Stimulated activated naive CD8-positive, alpha-beta T cell treated with anti-CD3 and anti-CD28 coated beads, Interleukin-15, amount 100 ng/mL, for 72 hours (primary cell): ENCODE measurements around the gene ZNF451.

Experiments used
- ATAC-seq: fragments of 150-1000 bp; cut with Tn5 transposase; 2 replicates; pipeline ENCODE4 v1.10.0; 2021; ENCODE audit warnings: mild to moderate bottlenecking, moderate library complexity
- DNase-seq, 2 donors: peaks; one replicate each; pipeline ENCODE4 v3.0.0; 2021 to 2022
- H3K27ac Mint-ChIP-seq, 2 donors: one replicate each; pipeline ENCODE4 v1.8.0; 2022; ENCODE audit warnings: mild to moderate bottlenecking in 2 of 2, mixed read lengths in 2 of 2, moderate library complexity in 2 of 2
- H3K27me3 Mint-ChIP-seq: one replicate; pipeline ENCODE4 v1.8.0; 2022; ENCODE audit warnings: mixed read lengths
- H3K4me1 Mint-ChIP-seq: one replicate; pipeline ENCODE4 v1.8.0; 2022; ENCODE audit warnings: mild to moderate bottlenecking, mixed read lengths
- H3K4me3 Mint-ChIP-seq, 2 donors: one replicate each; pipeline ENCODE4 v1.8.0; 2022; ENCODE audit warnings: mild to moderate bottlenecking in 2 of 2, mixed read lengths in 2 of 2, moderate library complexity in 1 of 2
- H3K9me3 Mint-ChIP-seq, 2 donors: one replicate each; pipeline ENCODE4 v1.8.0; 2022; ENCODE audit warnings: mixed read lengths in 2 of 2

ZNF451 gene

GRCh38 chr6:57198926-57199636 lies 109.1 kb downstream of the ZNF451 start:
- Mint-ChIP-seq H3K27me3 (no peaks in the 10 kb centered on the region), H3K27ac (peak overlapping the region in 1 of 2 donors; percentile 37), H3K4me3 (no peak overlapping the region), H3K4me1 (no peaks in the 10 kb centered on the region), H3K9me3 (no peaks in the 10 kb centered on the region)
- DNase-seq, result no peak
- ATAC-seq, result no peak

- H3K9me3 Mint-ChIP-seq, result no peaks in the 10 kb centered on the region
- no peaks in the 10 kb centered on the region for H3K27me3 Mint-ChIP-seq
- peaks cover 6% of the 10 kb centered on the region for H3K4me1 Mint-ChIP-seq
- H3K4me3 Mint-ChIP-seq, result no peak overlapping the region
- no peak overlapping the region for H3K27ac Mint-ChIP-seq
- no peak for DNase-seq
- ATAC-seq, result no peak
Observed at GRCh38 chr6:57201718-57202117, 111.7 kb downstream of the ZNF451 start.

- no peaks in the 10 kb centered on the region for H3K27me3 Mint-ChIP-seq
- no peak overlapping the region for H3K27ac Mint-ChIP-seq
- no peaks in the 10 kb centered on the region for H3K9me3 Mint-ChIP-seq
- H3K4me1 Mint-ChIP-seq, result peaks cover 14% of the 10 kb centered on the region
- ATAC-seq, result no peak
- DNase-seq, result no peak
- H3K4me3 Mint-ChIP-seq, result no peak overlapping the region
Observed at GRCh38 chr6:57205550-57206328, 115.8 kb downstream of the ZNF451 start.

GRCh38 chr6:57207141-57207540 lies 117.2 kb downstream of the ZNF451 start:
- peaks cover 14% of the 10 kb centered on the region for H3K4me1 Mint-ChIP-seq
- no peak overlapping the region for H3K4me3 Mint-ChIP-seq
- ATAC-seq (no peak), DNase-seq (no peak)
- no peaks in the 10 kb centered on the region for H3K9me3 Mint-ChIP-seq
- H3K27me3 Mint-ChIP-seq, result no peaks in the 10 kb centered on the region
- H3K27ac Mint-ChIP-seq, result no peak overlapping the region

- Mint-ChIP-seq H3K9me3 (no peaks in the 10 kb centered on the region), H3K27ac (no peak overlapping the region), H3K4me1 (peaks cover 14% of the 10 kb centered on the region), H3K4me3 (no peak overlapping the region), H3K27me3 (no peaks in the 10 kb centered on the region)
- ATAC-seq, result peak; percentile 66
- no peak for DNase-seq
Observed at GRCh38 chr6:57207872-57208271, 117.9 kb downstream of the ZNF451 start.

GRCh38 chr6:57209030-57209429 lies 119.0 kb downstream of the ZNF451 start:
- peaks cover 19% of the 10 kb centered on the region for H3K4me1 Mint-ChIP-seq
- no peak for ATAC-seq
- no peak for DNase-seq
- H3K9me3 Mint-ChIP-seq, result no peaks in the 10 kb centered on the region
- H3K4me3 Mint-ChIP-seq, result no peak overlapping the region
- H3K27me3 Mint-ChIP-seq, result no peaks in the 10 kb centered on the region
- H3K27ac Mint-ChIP-seq, result no peak overlapping the region

- Mint-ChIP-seq H3K4me3 (no peak overlapping the region), H3K4me1 (peaks cover 29% of the 10 kb centered on the region), H3K9me3 (peaks cover 0 to 5% of the 10 kb centered on the region in 2 donors), H3K27me3 (no peaks in the 10 kb centered on the region), H3K27ac (no peak overlapping the region)
- no peak for DNase-seq
- ATAC-seq, result no peak
Observed at GRCh38 chr6:57210060-57210459, 120.1 kb downstream of the ZNF451 start.

- no peak for DNase-seq
- Mint-ChIP-seq H3K27me3 (peaks cover 9% of the 10 kb centered on the region), H3K4me3 (no peak overlapping the region), H3K4me1 (peaks cover 45% of the 10 kb centered on the region), H3K27ac (no peak overlapping the region), H3K9me3 (peaks cover 0 to 5% of the 10 kb centered on the region in 2 donors)
- ATAC-seq, result no peak
Observed at GRCh38 chr6:57215260-57215659, 125.3 kb downstream of the ZNF451 start.

- Mint-ChIP-seq H3K27me3 (peaks cover 14% of the 10 kb centered on the region), H3K27ac (no peak overlapping the region), H3K4me1 (peaks cover 53% of the 10 kb centered on the region), H3K9me3 (peaks cover 0 to 5% of the 10 kb centered on the region in 2 donors), H3K4me3 (no peak overlapping the region)
- DNase-seq (no peak), ATAC-seq (no peak)
Observed at GRCh38 chr6:57216235-57217101, 126.5 kb downstream of the ZNF451 start.

- peaks cover 14% of the 10 kb centered on the region for H3K27me3 Mint-ChIP-seq
- no peak overlapping the region for H3K4me3 Mint-ChIP-seq
- no peak overlapping the region for H3K27ac Mint-ChIP-seq
- peaks cover 0 to 5% of the 10 kb centered on the region in 2 donors for H3K9me3 Mint-ChIP-seq
- peaks cover 54% of the 10 kb centered on the region for H3K4me1 Mint-ChIP-seq
- DNase-seq (no peak), ATAC-seq (no peak)
Observed at GRCh38 chr6:57217270-57217669, 127.3 kb downstream of the ZNF451 start.
